ENCODE measurements around the gene ATP2C2. TPM values are rescaled to one million over a fixed set of nuclear protein-coding genes. Genes with fewer than 3 reads are reported as not detected.

ATP2C2 gene
- total and polyA plus RNA-seq, 8 donors = 1.1 to 141 (median 4.2) TPM; not detected in 2

- no peak for TF ChIP-seq POLR2A (IDR thresholded peaks at IDR 0.05)
- TF ChIP-seq, protein P1, sequence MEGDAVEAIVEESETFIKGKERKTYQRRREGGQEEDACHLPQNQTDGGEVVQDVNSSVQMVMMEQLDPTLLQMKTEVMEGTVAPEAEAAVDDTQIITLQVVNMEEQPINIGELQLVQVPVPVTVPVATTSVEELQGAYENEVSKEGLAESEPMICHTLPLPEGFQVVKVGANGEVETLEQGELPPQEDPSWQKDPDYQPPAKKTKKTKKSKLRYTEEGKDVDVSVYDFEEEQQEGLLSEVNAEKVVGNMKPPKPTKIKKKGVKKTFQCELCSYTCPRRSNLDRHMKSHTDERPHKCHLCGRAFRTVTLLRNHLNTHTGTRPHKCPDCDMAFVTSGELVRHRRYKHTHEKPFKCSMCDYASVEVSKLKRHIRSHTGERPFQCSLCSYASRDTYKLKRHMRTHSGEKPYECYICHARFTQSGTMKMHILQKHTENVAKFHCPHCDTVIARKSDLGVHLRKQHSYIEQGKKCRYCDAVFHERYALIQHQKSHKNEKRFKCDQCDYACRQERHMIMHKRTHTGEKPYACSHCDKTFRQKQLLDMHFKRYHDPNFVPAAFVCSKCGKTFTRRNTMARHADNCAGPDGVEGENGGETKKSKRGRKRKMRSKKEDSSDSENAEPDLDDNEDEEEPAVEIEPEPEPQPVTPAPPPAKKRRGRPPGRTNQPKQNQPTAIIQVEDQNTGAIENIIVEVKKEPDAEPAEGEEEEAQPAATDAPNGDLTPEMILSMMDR (IDR thresholded peaks at IDR 0.05) = no peak
- Histone ChIP-seq H3K4me3 (no peak overlapping the region), H3K4me1 (peaks cover 0 to 5% (median 0%) of the 10 kb centered on the region in 4 donors), H3K36me3 (no peaks in the 10 kb centered on the region), H3K27me3 (peaks cover 0 to 21% (median 4%) of the 10 kb centered on the region in 3 donors), H3K9me3 (no peaks in the 10 kb centered on the region), H3K27ac (no peak overlapping the region)
- DNase-seq = no peak
- intact Hi-C loops (cut with DNase I; ENCODE audit: low total_unique reads) = no loop called here
- WGBS, 5 donors = 61 to 73% (median 69%) methylated on average over 4 of the region's 4 CpGs
Observed at GRCh38 chr16:84446084-84446483, 77.7 kb downstream of the ATP2C2 start.

- intact Hi-C loops (cut with DNase I; ENCODE audit: low total_unique reads) = no loop called here
- no peaks in the 10 kb centered on the region for H3K36me3 ChIP-seq
- WGBS, 5 donors = 83 to 88% (median 87%) methylated on average over 14 of the region's 14 CpGs
- no peak overlapping the region for H3K27ac ChIP-seq
- no peak overlapping the region for H3K4me3 ChIP-seq
- peaks cover 0 to 5% (median 0%) of the 10 kb centered on the region in 4 donors for H3K4me1 ChIP-seq
- TF ChIP-seq, protein P1 (IDR thresholded peaks at IDR 0.05) = no peak
- TF ChIP-seq POLR2A (IDR thresholded peaks at IDR 0.05) = no peak
- TF ChIP-seq POLR2AphosphoS5 (IDR thresholded peaks at IDR 0.05) = no peak
- TF ChIP-seq EP300 (IDR thresholded peaks at IDR 0.05) = no peak
- no peak for DNase-seq
- no peaks in the 10 kb centered on the region for H3K9me3 ChIP-seq
- peaks cover 0 to 22% (median 4%) of the 10 kb centered on the region in 3 donors for H3K27me3 ChIP-seq
Observed at GRCh38 chr16:84446596-84447392, 78.5 kb downstream of the ATP2C2 start.

- intact Hi-C loops (cut with DNase I; ENCODE audit: low total_unique reads) = no loop called here
- Histone ChIP-seq H3K4me3 (no peak overlapping the region), H3K9me3 (no peaks in the 10 kb centered on the region), H3K4me1 (no peaks in the 10 kb centered on the region), H3K27me3 (peaks cover 0 to 16% (median 3%) of the 10 kb centered on the region in 3 donors), H3K27ac (no peak overlapping the region), H3K36me3 (no peaks in the 10 kb centered on the region)
- DNase-seq = no peak
- TF ChIP-seq EP300 (IDR thresholded peaks at IDR 0.05) = no peak
- no peak for TF ChIP-seq POLR2AphosphoS5 (IDR thresholded peaks at IDR 0.05)
- TF ChIP-seq POLR2A (IDR thresholded peaks at IDR 0.05) = no peak
- TF ChIP-seq, protein P1 (IDR thresholded peaks at IDR 0.05) = no peak
- WGBS, 5 donors = 89 to 95% (median 95%) methylated on average over 10 of the region's 10 CpGs
Observed at GRCh38 chr16:84448444-84448843, 80.1 kb downstream of the ATP2C2 start.

GRCh38 chr16:84449156-84450140, 81.1 kb downstream of the ATP2C2 start:
- DNase-seq = peak; percentile 5 to 47
- no peak for TF ChIP-seq POLR2A (IDR thresholded peaks at IDR 0.05)
- TF ChIP-seq, protein P1 (IDR thresholded peaks at IDR 0.05) = no peak
- TF ChIP-seq POLR2AphosphoS5 (IDR thresholded peaks at IDR 0.05) = no peak
- no peak for TF ChIP-seq EP300 (IDR thresholded peaks at IDR 0.05)
- Histone ChIP-seq H3K36me3 (no peaks in the 10 kb centered on the region), H3K27me3 (peaks cover 0 to 12% (median 0%) of the 10 kb centered on the region in 3 donors), H3K27ac (no peak overlapping the region), H3K4me1 (no peaks in the 10 kb centered on the region), H3K4me3 (no peak overlapping the region), H3K9me3 (no peaks in the 10 kb centered on the region)
- intact Hi-C loops (cut with DNase I; ENCODE audit: low total_unique reads) = no loop called here
- WGBS, 5 donors = 82 to 90% (median 87%) methylated on average over 32 to 38 of the region's 38 CpGs
